SK-N-SH (cell line): Measurements from ENCODE around the gene ARHGEF11. TPM values are rescaled to one million over a fixed set of nuclear protein-coding genes. Genes with fewer than 3 reads are reported as not detected.
A peak's percentile ranks its signal among the peaks of the same experiment; 100 is the strongest.

ENCODE experiments used
- CTCF ChIA-PET: fragments of 300-600, 350-600 bp; formaldehyde crosslinking; extraction: SDS; loops from one replicate; lab custom pipeline; 2021; lab: Yijun Ruan, JAX
- POLR2A ChIA-PET: fragments of 350-600 bp; sonication (Branson Sonifier 250); formaldehyde crosslinking; extraction: SDS; loops from one replicate; lab custom pipeline; 2020; ENCODE audit warnings: antibody characterized with exemption, inconsistent platforms; lab: Yijun Ruan, JAX
- DNase-seq: peaks from one replicate; pipeline ENCODE4 v3.0.0; 2012
- H2AFZ ChIP-seq: fragments of 200-600 bp; sonication (generic); 2 replicates; pipeline ENCODE4 v1.8.1; 2016; ENCODE audit warnings: antibody characterized with exemption, mild to moderate bottlenecking, low read depth
- H3F3A ChIP-seq: fragments of 200-600 bp; sonication (generic); replicated peaks from 2 replicates; pipeline ENCODE3; 2016; ENCODE audit warnings: antibody characterized with exemption, mild to moderate bottlenecking; ENCODE audit not compliant: insufficient read depth
- H3K27ac ChIP-seq, 2 experiments: fragments of 200-500 bp in 1 of 2; fragments of 200-600 bp in 1 of 2; sonication (Bioruptor generic) in 1 of 2; sonication (generic), shearing (Covaris generic) in 1 of 2; 2 replicates each; pipeline versions ENCODE4 v1.5.1 to v1.6.1; 2014 to 2016; ENCODE audit warnings: low read depth in 2 of 2, inconsistent platforms in 1 of 2, low read length in 1 of 2, mild to moderate bottlenecking in 1 of 2, mixed read lengths in 1 of 2
- H3K27me3 ChIP-seq: fragments of 200-600 bp; sonication (generic), shearing (Covaris generic); 2 replicates; pipeline ENCODE4 v1.6.1; 2016; ENCODE audit warnings: mixed run types; ENCODE audit not compliant: insufficient read depth
- H3K36me3 ChIP-seq, 2 experiments: fragments of 200-500 bp in 1 of 2; fragments of 200-600 bp in 1 of 2; sonication (Bioruptor generic) in 1 of 2; sonication (generic) in 1 of 2; replicated peaks in 1 of 2; 2 replicates each; pipeline versions ENCODE3 to v1.5.1; 2014 to 2016; ENCODE audit warnings: low read length in 1 of 2, mild to moderate bottlenecking in 1 of 2; ENCODE audit not compliant: insufficient read depth in 2 of 2, control insufficient read depth in 1 of 2
- H3K4me1 ChIP-seq, 2 experiments: fragments of 200-500 bp in 1 of 2; fragments of 200-600 bp in 1 of 2; sonication (Bioruptor generic) in 1 of 2; sonication (generic), shearing (Covaris generic) in 1 of 2; 2 replicates each; pipeline versions ENCODE4 v1.5.1 to v1.6.1; 2014 to 2016; ENCODE audit warnings: low read depth in 1 of 2, low read length in 1 of 2, mixed run types in 1 of 2; ENCODE audit not compliant: insufficient read depth in 2 of 2, control insufficient read depth in 1 of 2
- H3K4me2 ChIP-seq: fragments of 200-600 bp; sonication (generic), shearing (Covaris generic); 2 replicates; pipeline ENCODE4 v1.6.1; 2017; ENCODE audit warnings: mixed run types
- H3K4me3 ChIP-seq, 2 experiments: fragments of 200-500 bp in 1 of 2; fragments of 200-600 bp in 1 of 2; sonication (Bioruptor generic) in 1 of 2; sonication (generic), shearing (Covaris generic) in 1 of 2; 2 replicates each; pipeline versions ENCODE4 v1.5.1 to v1.8.1; 2014 to 2016; ENCODE audit warnings: low read depth in 2 of 2, inconsistent platforms in 1 of 2, low read length in 1 of 2, mild to moderate bottlenecking in 1 of 2, mixed read lengths in 1 of 2, moderate library complexity in 1 of 2
- H3K79me2 ChIP-seq: fragments of 200-600 bp; sonication (generic); 2 replicates; pipeline ENCODE4 v1.8.1; 2017; ENCODE audit warnings: mild to moderate bottlenecking; ENCODE audit not compliant: insufficient read depth
- H3K9ac ChIP-seq: fragments of 200-600 bp; sonication (generic); 2 replicates; pipeline ENCODE4 v1.6.1; 2017; ENCODE audit warnings: mixed run types
- H3K9me2 ChIP-seq: fragments of 200-600 bp; sonication (generic); 2 replicates; pipeline ENCODE4 v1.6.1; 2017; ENCODE audit warnings: mixed run types
- H3K9me3 ChIP-seq: fragments of 200-600 bp; sonication (generic); 2 replicates; pipeline ENCODE4 v1.6.1; 2017; ENCODE audit warnings: mixed run types, mild to moderate bottlenecking, moderate library complexity
- H4K20me1 ChIP-seq: fragments of 200-600 bp; sonication (generic); 2 replicates; pipeline ENCODE4 v1.6.1; 2017; ENCODE audit warnings: mild to moderate bottlenecking, mixed run types; ENCODE audit not compliant: insufficient read depth
- CHD2 ChIP-seq: fragments of 150-350 bp; IDR thresholded peaks from 2 replicates; pipeline ENCODE4 v1.6.1; 2018; ENCODE audit warnings: low read length; ENCODE audit not compliant: partially characterized antibody
- ELF1 ChIP-seq: IDR thresholded peaks from 2 replicates; pipeline ENCODE4 v1.4.0; 2012
- EP300 ChIP-seq, 2 experiments: IDR thresholded peaks; 2 replicates each; pipeline versions ENCODE4 v1.4.0 to v1.6.1; 2012; ENCODE audit warnings: borderline replicate concordance in 1 of 2, low read depth in 1 of 2, low read length in 1 of 2
- EZH2phosphoT487 ChIP-seq: fragments of 200-600 bp; sonication (generic); IDR thresholded peaks from 2 replicates; pipeline ENCODE4 v1.6.1; 2017; ENCODE audit warnings: low read depth, mixed run types, mild to moderate bottlenecking, antibody characterized with exemption, moderate library complexity, borderline replicate concordance
- FOSL2 ChIP-seq: IDR thresholded peaks from 2 replicates; pipeline ENCODE4 v1.4.0; 2012; ENCODE audit warnings: low read depth, mild to moderate bottlenecking, moderate library complexity, borderline replicate concordance
- FOXJ3 ChIP-seq: sonication (generic); formaldehyde crosslinking; IDR thresholded peaks from 2 replicates; pipeline ENCODE4 v1.5.1; 2020; ENCODE audit warnings: mild to moderate bottlenecking, missing genetic modification reagents
- FOXM1 ChIP-seq: IDR thresholded peaks from 2 replicates; pipeline ENCODE4 v1.4.0; 2012; ENCODE audit warnings: low read depth, mild to moderate bottlenecking
- GABPA ChIP-seq: IDR thresholded peaks from 2 replicates; pipeline ENCODE4 v1.4.0; 2012; ENCODE audit warnings: low read depth, mild to moderate bottlenecking
- GATA2 ChIP-seq: sonication (generic); formaldehyde crosslinking; IDR thresholded peaks from 2 replicates; pipeline ENCODE4 v1.5.0; 2020; ENCODE audit warnings: mild to moderate bottlenecking, missing genetic modification reagents
- JUND ChIP-seq: IDR thresholded peaks from 2 replicates; pipeline ENCODE4 v1.4.0; 2012
- MXI1 ChIP-seq: IDR thresholded peaks from 2 replicates; pipeline ENCODE4 v1.6.1; 2012; ENCODE audit warnings: mild to moderate bottlenecking, low read depth, low read length, improper control_type of control experiment
- NFIC ChIP-seq: IDR thresholded peaks from 2 replicates; pipeline ENCODE4 v1.4.0; 2012; ENCODE audit warnings: borderline replicate concordance
- PBX3 ChIP-seq: IDR thresholded peaks from 2 replicates; pipeline ENCODE4; 2012
- POLR2AphosphoS5 ChIP-seq: IDR thresholded peaks from 2 replicates; pipeline ENCODE4 v1.6.1; 2012; ENCODE audit warnings: low read depth, low read length
- RCOR1 ChIP-seq: fragments of 150-350 bp; IDR thresholded peaks from 2 replicates; pipeline ENCODE4 v1.6.1; 2017; ENCODE audit warnings: antibody characterized with exemption, low read length
- SIN3A ChIP-seq: IDR thresholded peaks from 2 replicates; pipeline ENCODE4 v1.6.1; 2012; ENCODE audit warnings: low read depth, mild to moderate bottlenecking, low read length, moderate library complexity, borderline replicate concordance
- SMC3 ChIP-seq: IDR thresholded peaks from 2 replicates; pipeline ENCODE4 v1.6.1; 2012; ENCODE audit warnings: low read depth, low read length, improper control_type of control experiment
- TAF1 ChIP-seq: IDR thresholded peaks from 2 replicates; pipeline ENCODE4 v1.6.1; 2012; ENCODE audit warnings: low read depth, mild to moderate bottlenecking, low read length, moderate library complexity, borderline replicate concordance
- TCF12 ChIP-seq: IDR thresholded peaks from 2 replicates; pipeline ENCODE4 v1.4.0; 2012
- USF1 ChIP-seq: IDR thresholded peaks from 2 replicates; pipeline ENCODE4 v1.4.0; 2012; ENCODE audit warnings: low read depth, borderline replicate concordance
- USF2 ChIP-seq: fragments of 150-350 bp; IDR thresholded peaks from 2 replicates; pipeline ENCODE4 v1.6.1; 2017; ENCODE audit warnings: antibody characterized with exemption, low read length, low read depth, borderline replicate concordance
- YY1 ChIP-seq: IDR thresholded peaks from 2 replicates; pipeline ENCODE4 v1.4.0; 2012; ENCODE audit warnings: low read depth, mild to moderate bottlenecking
- ZBTB33 ChIP-seq: IDR thresholded peaks from 2 replicates; pipeline ENCODE4 v1.4.0; 2012; ENCODE audit warnings: low read depth, borderline replicate concordance
- WGBS: methylation state at CpG from one replicate; pipeline ENCODE4 v1.1.6; 2017; ENCODE audit warnings: low lambda C conversion rate; 5-methylcytosine and 5-hydroxymethylcytosine counted together
- polyA plus RNA-seq, 3 experiments: library from polyadenylated mRNA; depleted of rRNA; stranded (reverse); fragments of >200 nt; gene quantifications; 2 replicates each; pipeline ENCODE4 v1.2.3, GENCODE V29; 2012
- TF ChIP-seq, protein P1 (sequence below): IDR thresholded peaks from 2 replicates; pipeline ENCODE4 v1.4.0; 2012; ENCODE audit warnings: low read depth
- TF ChIP-seq, protein P2 (sequence below): fragments of 200-600 bp; sonication (generic); IDR thresholded peaks from 2 replicates; pipeline ENCODE4 v1.6.1; 2017; ENCODE audit warnings: antibody characterized with exemption, mild to moderate bottlenecking, moderate library complexity

Gene ARHGEF11
- polyA plus RNA-seq, 1 of the 3 experiments (the other 2 are of a cell fraction), result 19.0 TPM

- Histone ChIP-seq H3K4me2 (no peak overlapping the region), H3K9me2 (no peaks in the 10 kb centered on the region), H3K4me1 (peaks cover 5 to 25% of the 10 kb centered on the region in 2 experiments; a peak in 2 of 4 replicates), H4K20me1 (no peaks in the 10 kb centered on the region), H3F3A (peaks cover 15% of the 10 kb centered on the region), H3K79me2 (no peaks in the 10 kb centered on the region), H2AFZ (no peak overlapping the region), H3K27ac (peak overlapping the region in 1 of 2 experiments; percentile 50; a peak in 2 of 4 replicates), H3K4me3 (no peak overlapping the region), H3K9me3 (no peaks in the 10 kb centered on the region), H3K36me3 (no peaks in the 10 kb centered on the region), H3K27me3 (no peaks in the 10 kb centered on the region), H3K9ac (no peak overlapping the region)
- WGBS, result 36% methylated on average over 3 of the region's 3 CpGs
- ChIA-PET CTCF (interaction anchor here (0.8 to 12.9 kb wide), 11 partner anchors 9 to 241 kb away, joined by 3 to 308 read pairs (median 65); partner anchors contain the start of genes INSRR, NTRK1 and PEAR1), POLR2A (interaction anchor here (0.8 to 2.7 kb wide), 2 partner anchors 13 to 66 kb away, joined by 3 to 15 read pairs; partner anchors contain the start of gene NTRK1)
- DNase-seq, result peak; percentile 78
- TF ChIP-seq YY1 (no peak), CHD2 (no peak), EP300 (IDR thresholded peaks at IDR 0.05; ENCODE audit: borderline replicate concordance in 1 of 2, low read depth in 1 of 2, low read length in 1 of 2) (no peak; a peak in 1 of 4 replicates), TAF1 (no peak), JUND (no peak; the same call in 1 of the 2 replicates), FOSL2 (no peak), POLR2AphosphoS5 (no peak), ZBTB33 (no peak), EZH2phosphoT487 (no peak), GATA2 (peak; percentile 8; the same call in 1 of the 2 replicates), FOXM1 (no peak), SMC3 (peak; percentile 5; the same call in 1 of the 2 replicates), USF1 (no peak), USF2 (no peak), FOXJ3 (CRISPR knock-in tag) (no peak), MXI1 (no peak), PBX3 (no peak), SIN3A (no peak), ELF1 (no peak), TCF12 (peak; percentile 40; the same call in 1 of the 2 replicates), RCOR1 (peak; percentile 20; the same call in 1 of the 2 replicates), GABPA (no peak), NFIC (peak; percentile 85)
- TF ChIP-seq, protein P1, sequence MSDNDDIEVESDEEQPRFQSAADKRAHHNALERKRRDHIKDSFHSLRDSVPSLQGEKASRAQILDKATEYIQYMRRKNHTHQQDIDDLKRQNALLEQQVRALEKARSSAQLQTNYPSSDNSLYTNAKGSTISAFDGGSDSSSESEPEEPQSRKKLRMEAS, result 0 out of 2 replicates have a peak, but pooled peaks have one; percentile 16
- TF ChIP-seq, protein P2, sequence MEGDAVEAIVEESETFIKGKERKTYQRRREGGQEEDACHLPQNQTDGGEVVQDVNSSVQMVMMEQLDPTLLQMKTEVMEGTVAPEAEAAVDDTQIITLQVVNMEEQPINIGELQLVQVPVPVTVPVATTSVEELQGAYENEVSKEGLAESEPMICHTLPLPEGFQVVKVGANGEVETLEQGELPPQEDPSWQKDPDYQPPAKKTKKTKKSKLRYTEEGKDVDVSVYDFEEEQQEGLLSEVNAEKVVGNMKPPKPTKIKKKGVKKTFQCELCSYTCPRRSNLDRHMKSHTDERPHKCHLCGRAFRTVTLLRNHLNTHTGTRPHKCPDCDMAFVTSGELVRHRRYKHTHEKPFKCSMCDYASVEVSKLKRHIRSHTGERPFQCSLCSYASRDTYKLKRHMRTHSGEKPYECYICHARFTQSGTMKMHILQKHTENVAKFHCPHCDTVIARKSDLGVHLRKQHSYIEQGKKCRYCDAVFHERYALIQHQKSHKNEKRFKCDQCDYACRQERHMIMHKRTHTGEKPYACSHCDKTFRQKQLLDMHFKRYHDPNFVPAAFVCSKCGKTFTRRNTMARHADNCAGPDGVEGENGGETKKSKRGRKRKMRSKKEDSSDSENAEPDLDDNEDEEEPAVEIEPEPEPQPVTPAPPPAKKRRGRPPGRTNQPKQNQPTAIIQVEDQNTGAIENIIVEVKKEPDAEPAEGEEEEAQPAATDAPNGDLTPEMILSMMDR, result no peak
These were observed 119.4 kb downstream of the ARHGEF11 start for GRCh38 chr1:156926175-156926574.
